ENCODE measurements around the gene LHX5.

Gene LHX5

DNA sequence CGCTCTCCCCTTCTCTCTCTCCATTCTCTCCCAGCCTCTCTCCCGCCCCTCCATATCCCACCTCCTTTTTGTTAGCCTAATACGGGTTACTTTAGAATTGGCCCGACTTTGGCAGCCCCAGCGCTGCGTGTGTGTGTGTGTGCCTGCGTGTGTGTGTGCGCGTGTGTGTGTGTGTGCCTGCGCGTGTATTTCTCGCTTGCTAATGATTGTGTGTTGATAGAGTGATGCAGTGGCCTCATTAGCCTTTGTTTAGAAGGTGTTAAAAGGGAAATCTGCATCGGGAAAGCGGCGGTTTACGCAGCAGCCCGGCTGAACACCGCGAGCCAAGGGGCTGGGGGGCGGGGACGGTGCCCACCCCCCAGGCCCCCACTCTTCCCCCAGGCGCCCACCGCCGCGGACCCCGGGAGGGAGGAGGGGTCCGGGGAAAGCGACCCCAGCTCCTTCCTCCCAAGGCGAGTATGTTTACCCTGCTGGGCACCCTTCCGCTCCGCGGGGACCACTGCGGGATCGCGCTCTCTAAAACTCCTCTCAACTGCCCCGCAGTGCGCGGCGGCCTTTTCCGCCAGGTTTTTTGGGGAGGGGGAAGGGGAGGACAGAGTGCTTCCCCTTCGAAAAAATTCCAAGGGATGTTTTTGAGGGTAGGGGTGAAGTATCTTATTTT, 6.8 kb upstream of the LHX5 start:
- no peak for DNase-seq (ENCODE audit: extremely low read depth in 1 of 2, low read depth in 1 of 2)

DNA sequence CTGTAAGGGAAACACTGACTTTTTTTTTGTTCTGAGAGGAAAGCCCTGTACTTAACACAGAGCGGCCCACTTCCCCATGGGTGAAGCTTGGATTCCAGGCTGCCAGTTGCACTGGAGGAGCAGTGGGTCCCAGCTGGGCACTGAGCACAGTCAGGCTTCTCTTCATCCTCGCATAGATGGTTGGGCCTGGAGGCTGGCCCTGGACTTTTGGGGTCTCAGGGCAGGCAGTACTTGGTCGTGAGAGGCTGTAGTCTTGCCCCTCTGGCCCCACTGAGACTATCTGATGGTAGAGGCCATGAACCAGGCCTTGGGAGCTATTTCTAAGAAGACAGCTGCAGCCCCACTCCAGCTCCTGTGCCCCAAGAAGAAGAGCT, 6.2 kb upstream of the LHX5 start:
- no peak for DNase-seq (ENCODE audit: extremely low read depth in 1 of 2, low read depth in 1 of 2)

DNA sequence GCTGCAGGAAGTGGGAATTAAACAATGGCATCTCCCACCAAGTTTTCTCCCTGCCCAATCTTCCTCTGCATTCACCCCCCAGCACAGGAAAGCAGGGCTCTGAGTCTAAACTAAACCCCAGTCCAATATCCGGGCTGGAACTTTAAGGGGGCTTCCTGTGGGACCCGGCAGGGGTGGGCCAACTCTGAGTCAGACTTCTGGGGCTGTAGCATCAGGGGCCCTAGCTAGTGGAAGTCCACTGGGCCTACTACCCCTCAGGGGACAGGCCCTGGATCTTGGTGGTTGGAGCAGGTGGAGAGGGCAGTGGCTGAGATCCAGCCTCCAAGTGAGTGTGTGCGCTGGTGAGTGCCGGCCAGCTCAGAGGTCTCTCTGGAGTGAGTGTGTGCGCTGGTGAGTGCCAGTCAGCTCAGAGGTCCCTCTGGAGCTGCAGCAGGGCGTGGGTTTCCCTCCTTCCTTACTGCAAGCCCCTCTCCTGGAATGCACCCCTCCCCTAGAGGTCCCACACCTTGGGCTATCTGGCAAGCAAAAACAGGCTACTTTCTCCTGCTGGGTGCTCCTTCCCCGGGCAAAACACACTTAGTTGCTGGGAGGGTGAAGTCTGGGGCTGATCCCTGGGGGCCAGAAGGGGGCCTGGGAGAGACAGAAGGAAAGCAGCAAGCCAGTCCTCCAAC, 5.6 kb upstream of the LHX5 start:
- DNase-seq (ENCODE audit: extremely low read depth in 1 of 2, low read depth in 1 of 2) = no peak

DNA sequence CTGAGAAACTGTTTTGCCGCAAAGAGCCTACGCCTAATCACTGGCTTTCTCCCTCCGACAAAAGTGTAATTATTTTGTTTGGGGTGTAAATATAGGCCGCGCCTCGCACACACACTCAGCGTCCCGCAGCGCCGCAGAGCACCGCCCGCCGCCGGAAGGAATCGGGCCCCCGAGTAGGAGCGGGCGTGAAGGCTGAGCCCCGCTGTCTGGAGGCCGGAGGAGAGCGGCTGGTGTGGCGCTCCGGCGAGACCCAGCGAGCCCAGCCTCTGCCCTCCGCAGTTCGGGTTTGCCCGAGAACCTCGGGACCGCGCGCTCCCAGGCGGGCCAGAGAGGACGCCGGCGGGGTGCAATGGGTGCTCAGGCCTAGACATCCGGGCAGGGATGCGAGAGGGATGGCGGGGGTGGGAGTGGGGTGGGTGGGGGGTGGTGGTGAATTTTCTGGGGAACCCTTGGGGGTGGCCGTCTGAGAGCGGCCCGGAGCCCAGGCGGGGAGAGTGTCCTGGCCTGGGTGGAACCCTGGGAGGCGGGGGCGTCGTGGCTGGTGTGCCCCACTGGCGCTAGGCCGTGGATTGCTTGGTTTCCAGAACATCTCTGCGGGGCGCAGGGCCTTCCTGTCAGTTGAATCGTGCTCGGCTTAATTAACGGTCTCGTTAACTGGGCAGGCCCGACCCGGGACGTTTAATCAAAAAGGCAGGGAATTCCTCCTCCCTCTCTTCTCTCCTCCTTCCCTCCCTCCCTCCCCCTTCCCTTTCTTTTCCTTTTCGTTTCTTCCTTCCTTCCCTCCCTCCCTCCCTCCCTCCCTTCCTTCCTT, 4.7 kb upstream of the LHX5 start:
- no peak for DNase-seq (ENCODE audit: extremely low read depth in 1 of 2, low read depth in 1 of 2)

DNA sequence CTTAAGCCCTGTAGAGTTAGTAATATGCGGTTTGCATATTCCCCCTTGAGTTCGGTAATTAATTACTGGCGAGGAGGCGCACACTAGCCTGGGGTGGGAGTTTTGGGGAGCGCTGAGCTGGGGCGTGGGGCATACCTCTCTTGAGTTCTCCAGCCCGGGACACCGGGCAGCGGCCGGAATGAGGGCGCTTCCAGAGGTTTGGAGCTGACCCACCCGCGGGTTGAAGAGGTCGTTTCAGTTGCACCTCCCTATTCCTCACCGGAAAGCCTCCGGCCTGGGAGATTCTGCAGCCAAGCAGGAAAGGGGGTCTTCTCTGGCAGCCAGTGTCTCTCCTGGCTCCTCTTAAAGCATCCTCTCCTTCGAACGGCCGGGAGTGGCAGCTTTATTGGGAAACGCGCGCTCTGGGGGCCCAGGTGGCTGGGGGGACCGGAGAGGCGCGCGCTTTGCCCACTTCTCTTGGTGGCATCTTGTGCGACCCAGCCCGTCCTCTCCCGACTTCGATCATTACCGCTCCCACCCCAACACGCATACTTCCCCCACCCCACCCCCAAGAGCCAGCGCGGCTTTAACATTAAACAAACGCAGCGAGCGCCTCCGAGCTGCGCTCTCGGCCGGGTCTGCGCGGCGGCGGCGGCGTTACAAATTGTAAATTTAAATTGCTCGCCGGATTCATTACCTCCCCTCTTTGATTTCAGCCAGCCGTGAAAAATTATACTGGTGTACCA, 3.9 kb upstream of the LHX5 start:
- no peak for DNase-seq (ENCODE audit: extremely low read depth in 1 of 2, low read depth in 1 of 2)

DNA sequence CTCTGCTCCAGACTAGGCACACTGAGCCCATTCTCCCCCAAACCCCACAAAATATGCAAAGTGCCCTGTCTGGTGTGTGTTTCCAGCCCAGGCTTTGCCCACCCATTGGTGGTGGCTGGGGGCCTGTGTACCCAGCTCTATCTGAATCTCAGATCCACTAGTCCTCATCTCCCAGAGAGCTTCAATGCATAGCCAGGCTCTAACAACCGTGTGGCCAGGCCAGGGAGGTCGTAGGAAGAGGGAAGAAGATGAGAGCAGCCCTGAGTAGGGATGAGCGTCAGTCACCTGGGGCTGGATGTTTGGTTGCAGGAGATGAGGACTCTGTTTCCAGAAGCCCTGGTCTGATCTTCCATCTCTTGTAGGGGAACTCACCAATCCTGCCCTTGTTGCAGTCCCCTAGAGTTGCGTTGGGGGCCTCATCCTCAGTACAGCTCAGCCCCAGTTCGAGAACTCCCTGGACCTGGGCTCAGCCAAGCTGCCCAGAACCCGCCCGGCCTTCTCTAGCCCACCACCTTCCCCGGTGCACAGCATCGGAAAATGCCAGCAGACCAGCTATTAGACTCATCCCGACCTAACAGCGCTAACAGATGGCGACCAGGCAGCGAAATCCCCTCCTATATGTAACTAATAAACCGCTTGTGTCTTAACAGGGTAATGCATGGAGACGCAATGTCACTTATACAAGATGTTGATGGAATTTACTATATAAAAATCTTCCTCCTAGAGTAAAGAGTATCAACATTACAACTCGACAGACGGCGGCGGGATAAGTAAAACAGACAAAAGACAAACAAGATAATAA, 3.2 kb upstream of the LHX5 start:
- no peak for DNase-seq (ENCODE audit: extremely low read depth in 1 of 2, low read depth in 1 of 2)

DNA sequence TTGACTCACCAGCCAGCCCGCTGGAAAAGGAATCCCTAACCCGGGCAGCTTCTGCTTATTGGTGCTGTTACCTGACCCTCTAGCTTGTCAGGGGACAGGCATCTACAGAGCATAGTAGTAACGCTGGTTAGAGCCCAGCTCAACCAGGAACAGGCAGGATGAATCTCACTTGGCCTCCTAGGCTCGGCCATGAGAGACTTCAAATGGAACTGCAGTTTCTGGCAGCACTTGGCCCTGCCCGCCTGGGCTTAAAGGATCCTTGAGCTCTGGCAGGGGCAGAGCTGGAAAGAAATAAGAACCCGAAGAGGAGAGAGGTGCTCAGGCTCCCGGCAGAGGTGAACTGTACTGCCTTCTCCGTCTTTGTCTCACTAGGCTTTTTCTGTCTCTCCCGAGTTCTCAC, 2.3 kb upstream of the LHX5 start:
- DNase-seq (ENCODE audit: extremely low read depth in 1 of 2, low read depth in 1 of 2) = no peak

DNA sequence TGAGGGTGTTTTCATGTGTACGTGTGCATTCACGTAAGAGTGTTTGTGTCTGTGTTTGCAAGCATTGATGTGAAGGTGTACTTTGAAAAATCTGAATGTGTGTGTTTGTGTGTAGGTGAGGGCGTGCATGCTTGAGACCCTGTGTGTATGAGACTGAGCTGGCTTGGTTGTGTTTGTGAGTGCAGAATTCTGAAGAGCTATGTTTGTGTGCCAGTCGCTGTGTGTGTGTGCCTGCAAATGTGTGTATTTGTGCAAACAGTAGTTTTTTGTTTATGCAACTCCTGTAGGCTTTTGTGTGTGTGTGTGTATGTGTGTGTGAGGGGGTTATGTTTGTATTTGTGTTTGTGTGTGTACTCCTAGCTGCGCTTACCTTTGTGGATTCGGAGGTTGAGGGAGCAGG, 1.7 kb upstream of the LHX5 start:
- no peak for DNase-seq (ENCODE audit: extremely low read depth in 1 of 2, low read depth in 1 of 2)

DNA sequence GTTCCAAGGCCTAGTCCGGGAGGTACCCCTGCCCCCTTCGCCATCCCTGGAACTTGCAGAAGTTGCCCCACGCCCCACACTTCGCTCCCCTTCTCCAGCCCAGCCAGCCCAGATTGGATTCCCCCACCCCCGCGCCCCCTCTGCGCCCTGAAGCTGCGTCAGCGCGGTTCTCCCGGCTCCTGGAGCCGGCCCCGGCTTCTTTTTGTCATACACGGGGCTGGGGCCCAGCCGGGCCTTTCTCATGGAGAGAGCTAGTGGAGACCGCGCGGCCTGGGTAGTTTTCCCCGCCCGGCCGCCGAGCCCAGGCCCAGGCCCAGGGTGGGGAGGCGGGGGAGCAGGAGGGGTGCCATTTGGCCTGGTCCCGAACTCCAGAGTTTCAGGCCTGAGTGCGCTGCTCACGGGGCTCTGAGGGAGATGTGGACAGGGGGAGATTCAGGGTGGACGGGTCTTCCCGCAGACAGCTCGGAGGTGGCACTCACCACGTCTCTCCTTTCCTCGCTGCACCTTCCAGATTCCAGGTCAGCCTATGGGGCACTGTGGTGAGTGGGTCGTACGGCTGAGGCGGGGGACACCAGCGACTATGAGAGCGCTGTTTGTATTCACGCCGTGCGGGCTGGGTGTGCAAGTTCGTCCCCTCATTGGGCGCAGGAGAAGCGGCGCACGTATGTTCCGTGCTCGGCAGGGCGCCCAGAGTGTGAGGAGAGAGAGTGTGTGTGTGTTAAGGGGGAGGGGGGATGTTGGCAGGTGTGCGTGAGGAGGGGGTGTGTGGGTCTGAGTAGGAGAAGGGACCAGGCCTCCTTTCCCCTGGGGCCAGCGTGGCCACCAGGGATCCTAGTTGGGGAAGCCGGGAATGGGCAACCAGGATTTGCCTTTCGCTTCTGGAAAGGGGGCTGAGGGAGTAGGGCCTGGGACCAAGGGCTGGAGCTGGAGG, 785 bp upstream of the LHX5 start:
- DNase-seq (ENCODE audit: extremely low read depth in 1 of 2, low read depth in 1 of 2) = no peak

DNA sequence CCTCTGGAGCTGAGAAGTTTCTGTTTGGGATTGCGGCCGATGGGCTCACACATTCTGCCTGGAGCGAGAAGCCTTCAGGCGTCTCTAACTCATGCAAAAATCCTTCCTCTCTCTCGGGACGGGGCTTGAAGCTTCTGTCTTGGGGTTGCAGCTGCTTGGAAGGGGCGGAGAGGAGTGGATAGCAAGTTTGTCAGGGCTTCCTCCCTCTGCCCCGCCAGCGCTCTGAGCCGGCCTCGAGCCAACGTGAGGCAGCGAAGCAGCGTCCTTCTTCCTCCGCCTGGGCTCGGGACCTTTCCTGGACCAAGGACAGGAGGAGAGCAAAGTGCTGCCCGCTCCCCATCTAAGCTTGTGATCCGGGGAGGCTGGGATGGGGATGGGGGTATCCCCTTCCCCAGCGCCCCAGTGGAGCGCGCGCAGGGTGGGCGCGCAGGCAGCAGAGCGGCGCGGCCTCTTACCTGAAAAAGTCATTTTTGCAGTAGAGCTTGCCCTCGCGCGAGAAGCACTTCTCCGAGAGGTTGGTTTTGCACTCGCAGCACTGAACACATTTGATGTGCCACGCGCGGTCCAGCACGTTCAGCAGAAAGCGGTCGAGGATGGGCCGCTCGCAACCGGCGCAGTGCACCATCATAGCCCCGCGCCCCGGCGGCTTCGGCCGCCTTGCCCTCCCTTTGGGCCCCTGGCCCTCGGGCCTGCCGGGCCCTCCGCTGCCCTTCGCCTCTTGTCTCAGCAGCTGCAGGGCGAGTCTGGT, 626 bp downstream of the LHX5 start:
- DNase-seq (ENCODE audit: extremely low read depth in 1 of 2, low read depth in 1 of 2) = no peak

DNA sequence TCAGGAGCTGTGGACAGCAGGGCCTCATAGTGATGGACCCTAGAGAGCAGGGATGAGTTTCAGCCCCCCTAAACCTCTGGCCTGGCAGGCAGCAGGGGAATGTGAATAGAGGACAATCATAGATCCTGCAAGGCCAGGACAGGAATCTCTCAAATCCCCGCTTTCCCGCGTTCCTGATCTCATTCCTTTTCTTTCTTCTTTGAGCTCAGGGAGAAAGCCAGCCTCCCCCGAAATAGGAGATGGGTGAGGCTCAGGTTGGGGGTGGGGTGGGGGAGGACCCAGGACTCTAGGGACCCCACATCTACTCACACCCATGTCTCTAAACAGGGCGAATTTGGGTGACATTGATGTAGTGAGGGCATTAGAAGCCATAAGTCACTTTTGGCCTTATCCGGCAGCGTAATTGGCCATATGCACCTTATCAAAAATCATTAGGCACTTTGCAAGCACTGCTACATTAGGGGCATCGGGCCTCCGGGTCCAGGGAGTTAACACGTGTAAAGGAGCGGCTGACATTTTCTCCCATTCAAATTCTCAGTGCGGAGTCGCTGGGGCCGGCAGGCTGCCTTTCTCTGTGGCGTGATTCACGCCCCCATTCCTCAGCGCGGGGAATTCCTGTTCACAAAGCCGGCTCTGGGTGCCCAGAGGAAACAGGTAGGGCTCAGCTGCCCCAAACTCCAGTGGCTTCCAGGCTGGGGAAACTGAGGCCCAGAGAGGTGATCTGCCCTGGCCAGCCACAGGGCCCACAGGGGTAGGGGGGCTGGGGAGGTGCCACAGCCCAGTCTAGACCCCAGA, 1.5 kb downstream of the LHX5 start:
- DNase-seq (ENCODE audit: extremely low read depth in 1 of 2, low read depth in 1 of 2) = no peak

DNA sequence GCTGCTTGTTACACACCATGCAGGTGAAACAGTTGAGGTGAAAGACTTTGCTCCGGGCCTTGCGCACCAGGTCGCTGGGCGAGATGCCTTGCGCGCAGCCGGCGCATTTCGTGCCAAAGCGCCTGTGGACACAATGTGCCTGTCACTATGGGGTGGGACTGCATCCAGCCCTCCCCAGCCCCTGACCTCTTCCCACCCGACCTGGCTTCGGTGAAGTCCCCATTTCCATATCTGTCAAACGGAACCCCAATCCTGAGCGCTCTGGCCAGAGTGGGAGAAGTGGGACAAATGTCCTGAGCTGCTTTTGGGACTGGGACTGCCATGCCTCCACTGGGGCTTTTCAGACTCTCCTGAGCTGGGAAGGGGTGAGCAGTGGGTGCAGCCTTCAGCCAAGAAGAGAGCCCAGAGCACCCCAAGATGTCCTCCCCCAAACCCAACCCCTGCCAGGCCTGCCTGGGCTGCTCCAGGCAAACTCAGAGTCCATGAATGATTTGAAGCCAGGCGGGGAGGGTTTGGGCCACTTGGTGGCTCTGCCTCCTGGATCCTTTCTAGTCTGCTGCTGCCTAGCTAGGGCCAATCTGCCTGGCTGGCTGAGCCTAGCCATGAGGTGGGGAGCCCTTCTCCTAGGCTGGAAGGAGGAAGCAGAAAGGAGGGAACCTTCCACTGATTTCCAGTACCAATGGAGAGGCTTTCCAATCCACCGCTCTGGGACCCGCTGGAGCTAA, 2.3 kb downstream of the LHX5 start:
- no peak for DNase-seq (ENCODE audit: extremely low read depth in 1 of 2, low read depth in 1 of 2)

DNA sequence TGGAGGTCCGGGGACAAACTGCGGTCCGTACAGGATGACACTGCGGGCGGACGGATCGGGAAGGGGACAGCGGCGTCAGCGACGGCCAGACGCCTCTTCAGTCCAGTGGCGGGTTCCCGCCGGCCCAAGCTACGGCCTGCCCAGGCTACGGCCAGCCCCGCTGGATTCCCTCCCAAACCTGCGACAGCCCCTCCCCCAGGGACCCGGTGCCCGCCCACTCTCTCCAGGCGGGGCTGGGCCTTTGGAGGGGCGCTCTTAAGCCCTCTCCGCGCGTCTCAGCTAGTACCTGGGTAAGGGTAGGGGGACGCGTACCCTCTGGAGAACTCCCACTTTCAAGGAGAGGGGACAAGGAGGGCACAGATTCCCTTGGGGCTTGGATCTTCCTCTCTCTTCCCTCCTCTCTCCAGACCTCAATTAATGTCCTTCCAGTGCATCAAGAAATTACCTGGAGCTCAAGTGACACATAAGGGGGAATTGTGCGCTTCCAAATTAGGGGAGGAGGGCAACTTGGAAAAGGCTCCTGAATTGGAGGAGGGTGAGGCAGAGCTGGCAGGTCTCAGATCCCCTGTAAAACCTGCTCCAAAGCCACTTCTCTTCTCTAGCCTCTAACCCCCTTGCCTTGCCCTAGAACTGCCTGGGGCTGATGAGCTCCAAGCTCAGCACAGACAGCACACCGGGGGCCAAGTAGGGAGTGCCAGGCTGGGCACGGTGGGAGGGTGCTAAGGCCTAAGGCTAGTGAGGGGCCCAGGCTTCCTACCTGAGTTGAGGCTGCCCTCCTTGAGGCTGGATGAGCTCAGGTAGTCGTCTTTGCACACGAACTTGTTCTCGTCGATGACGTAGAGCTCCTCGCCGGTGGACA, 3.1 kb downstream of the LHX5 start:
- DNase-seq (ENCODE audit: extremely low read depth in 1 of 2, low read depth in 1 of 2) = no peak

DNA sequence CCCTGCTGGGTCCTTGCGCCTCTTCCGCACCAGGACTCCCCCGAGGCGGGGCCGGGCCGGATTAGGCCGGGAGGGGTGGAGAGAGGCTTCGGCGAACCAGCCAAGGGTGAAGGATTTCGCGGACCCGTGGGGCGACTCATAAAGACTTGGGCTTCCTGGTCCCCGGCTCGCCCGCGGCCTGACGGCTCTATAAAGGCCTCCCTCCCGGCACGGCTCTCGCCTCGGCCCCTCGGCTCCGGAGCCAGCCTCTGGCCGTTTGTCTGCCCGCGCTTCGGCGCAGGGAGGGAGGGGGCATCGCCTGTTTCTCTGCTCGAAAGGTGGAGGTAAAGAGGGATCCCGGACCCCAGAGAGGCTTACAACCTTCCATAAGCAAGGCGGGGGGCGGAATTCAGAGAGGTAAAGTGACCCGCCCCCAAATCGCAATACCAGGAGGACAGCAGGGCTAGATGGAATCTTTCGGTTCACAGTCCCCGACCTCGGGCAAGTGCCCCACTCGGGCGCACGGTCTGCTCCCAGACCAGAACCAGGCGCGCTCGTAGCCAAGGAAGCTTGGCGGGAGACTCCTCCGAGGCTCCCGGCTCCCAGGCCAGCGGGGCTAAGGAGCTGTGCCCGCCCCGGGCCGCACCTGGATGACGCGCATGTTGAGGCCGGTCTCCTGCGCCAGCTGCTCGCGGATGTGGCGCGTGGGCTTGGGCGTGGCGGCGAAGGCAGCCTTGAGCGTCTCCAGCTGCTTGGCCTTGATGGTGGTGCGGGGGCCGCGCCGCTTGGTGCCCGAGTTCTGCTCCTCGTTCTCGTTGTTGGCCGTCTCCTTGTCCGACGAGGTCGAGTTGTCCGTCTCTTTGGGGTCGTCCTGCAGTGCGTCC, 3.9 kb downstream of the LHX5 start:
- DNase-seq (ENCODE audit: extremely low read depth in 1 of 2, low read depth in 1 of 2) = no peak

DNA sequence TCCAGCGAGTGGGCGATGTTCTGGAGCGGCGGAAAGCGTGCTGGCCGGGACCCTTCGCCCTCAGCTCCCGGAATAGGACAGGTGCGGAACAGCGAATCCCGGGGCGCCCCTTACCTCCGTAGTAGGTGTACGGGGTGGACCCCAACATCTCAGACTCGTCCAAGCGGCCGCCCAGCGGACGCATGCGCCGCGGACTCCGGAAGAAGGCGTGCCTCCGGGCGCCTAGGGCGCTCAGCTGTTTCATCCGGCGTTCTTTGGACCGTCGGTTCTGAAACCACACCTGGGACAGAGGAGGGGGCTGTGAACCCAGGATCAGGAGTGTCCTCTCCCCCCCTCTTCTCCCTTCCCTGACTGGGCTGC, 4.5 kb downstream of the LHX5 start:
- DNase-seq (ENCODE audit: extremely low read depth in 1 of 2, low read depth in 1 of 2) = no peak

All from activated CD8-positive, alpha-beta memory T cell treated with anti-CD3 and anti-CD28 coated beads for 1 hour (primary cell).